ENCODE measurements around the gene TSEN2.
"Not testable (repeated sequence)": the region's sequence is repeated elsewhere in the genome, so short reads cannot be mapped to it uniquely, and the experiment has no call there.

TSEN2 gene

DNA sequence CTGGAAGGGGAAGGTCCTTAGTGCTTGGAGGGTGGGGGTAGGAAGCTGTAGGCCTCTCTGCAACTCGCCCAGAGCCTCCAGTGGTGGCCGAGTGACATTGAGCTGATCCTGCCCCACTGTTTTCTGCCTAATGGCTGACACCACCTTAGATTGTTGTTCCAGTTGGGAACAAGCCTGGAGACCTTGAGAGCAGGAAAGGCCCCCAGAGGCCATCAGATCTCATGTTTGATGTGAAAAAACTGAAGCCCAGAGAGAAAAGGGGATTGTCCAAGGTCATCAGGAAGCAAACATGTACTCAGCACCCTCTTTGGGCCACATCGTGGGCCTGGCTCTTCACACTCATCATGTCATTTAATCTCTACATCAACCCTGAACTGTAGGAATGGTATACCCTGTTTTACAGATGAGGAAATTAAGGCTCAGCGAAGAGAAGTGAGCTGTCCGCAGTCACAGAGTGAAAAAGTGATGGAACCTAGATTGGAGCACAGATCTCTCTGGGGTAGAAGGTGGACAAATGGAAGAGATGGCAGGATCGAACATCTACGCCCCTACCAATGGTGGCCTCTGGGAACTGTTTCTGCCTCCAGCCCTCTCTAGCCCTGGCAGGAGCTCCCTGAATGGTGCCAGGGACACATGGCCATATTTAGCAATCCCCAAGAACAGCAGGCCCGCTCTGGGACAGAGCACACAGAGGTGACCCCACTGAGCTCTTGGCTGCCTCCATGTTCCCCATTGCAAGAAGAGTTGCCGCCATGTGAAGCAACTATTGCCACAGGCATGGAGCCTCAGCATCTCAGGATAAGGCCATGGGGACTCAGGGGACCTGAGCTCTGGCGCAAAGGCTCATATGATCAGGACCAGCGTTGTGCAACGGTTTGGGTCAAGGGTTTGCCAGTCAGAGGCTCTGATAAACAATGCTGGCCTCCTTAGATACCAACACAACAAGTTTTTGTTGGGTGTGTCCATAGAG is 31.6 kb upstream of the TSEN2 start:
- DNase-seq (ENCODE audit: low read depth): no peak

DNA sequence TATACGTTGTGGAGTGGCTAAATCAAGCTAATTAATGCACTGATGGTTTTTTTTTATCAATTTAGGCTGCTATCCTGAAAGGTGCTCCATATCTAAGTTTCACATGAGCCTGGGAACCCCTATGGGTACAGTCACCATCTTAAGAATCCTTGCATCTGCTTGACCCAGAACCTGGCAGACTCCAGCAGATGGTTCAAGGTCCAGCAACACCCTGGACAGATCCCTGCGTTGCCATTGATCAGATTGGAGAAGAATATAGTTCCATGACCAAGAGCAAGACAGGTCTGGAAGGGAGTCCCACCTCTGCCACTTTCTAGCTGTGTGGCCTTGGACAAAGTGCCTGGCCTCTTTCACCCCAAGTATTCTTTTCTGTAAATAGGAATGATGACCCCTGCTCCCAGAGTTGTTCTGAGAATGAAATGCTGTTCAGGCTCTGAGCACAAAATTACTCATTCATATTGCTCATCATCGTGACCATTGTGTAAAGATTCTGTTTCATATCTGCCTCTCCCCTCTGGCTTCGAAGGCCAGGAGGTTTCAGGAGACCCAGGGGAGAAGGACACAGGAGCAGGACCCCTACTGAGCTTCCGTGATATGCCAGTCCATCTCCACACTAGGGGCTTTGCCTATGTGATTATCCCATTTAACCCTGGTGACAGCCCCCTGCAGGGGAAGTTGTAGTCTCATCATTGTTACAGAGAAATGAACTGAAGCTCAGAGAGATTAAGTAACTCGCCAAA is 30.0 kb upstream of the TSEN2 start:
- no peak for DNase-seq (ENCODE audit: low read depth)

DNA sequence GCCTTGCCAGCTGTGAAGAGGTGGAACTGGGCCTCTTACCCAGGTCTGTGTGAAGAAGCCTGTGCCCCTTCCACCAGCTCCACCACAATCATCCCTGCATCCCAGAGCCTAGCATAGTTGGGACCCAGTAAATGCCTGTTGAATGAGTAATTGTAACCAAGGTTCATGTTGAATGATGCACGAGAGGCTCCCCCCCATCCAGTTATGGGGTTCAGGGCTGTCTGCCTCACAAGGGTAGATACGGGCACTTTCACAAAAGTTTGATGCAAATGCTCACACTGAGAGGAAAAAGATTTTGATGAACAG is 29.5 kb upstream of the TSEN2 start:
- no peak for DNase-seq (ENCODE audit: low read depth)

DNA sequence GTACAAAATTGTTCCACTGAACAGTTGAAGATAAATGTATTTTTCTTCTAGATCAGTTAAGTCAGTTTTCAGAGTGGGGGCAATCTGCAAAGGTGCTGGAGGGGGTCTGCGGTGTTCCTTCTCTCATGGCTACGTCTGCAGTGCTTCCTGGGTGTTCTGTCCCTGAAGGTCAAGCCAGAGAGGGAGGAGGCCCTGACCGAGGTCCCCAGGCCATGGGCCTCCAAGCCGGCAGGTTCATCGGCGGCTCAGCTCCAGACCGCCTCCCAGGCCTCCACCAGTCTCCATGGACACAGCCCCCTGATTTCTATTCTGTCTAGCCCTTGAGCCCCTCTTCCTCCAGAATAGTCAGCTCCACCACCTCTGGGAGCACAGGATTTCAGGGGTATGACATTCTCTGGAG is 28.5 kb upstream of the TSEN2 start:
- DNase-seq (ENCODE audit: low read depth): no peak

DNA sequence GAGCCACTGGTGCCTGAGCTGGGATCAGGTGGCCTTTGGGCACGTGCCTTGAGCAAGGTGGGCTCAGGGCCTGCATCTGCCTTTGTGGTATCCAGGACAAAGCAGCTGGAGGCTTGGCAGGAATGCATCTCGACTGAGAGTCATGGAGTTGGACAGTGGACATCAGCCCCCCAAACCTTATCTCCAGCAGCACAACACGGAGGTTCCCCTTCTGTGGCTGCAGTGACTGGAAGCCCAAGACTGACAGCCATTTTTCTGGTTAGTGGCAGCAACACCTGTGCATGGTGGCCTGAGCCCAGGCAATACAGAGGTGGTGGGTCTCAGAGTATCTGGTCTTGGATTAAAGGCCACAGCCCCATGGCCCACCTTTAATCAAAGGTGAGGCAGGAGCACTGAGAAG is 27.8 kb upstream of the TSEN2 start:
- DNase-seq (ENCODE audit: low read depth): no peak

DNA sequence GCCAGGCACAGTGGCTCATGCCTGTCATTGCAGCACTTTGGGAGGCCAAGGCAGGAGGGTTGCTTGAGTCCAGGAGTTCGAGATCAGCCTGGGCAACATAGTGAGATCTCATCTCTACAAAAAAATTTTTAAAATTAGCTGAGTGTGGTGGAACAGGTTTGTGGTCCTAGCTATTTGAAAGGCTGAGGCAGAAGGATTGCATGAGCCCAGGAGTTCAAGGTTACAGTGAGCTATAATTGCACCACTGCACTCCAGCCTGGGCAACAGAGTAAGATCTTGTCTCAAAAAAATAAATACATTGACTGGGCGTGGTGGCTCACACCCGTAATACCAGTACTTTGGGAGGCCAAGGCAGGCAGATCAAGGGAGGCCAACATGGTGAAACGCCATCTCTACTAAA is 26.9 kb upstream of the TSEN2 start:
- not testable (repeated sequence) for DNase-seq (ENCODE audit: low read depth)

DNA sequence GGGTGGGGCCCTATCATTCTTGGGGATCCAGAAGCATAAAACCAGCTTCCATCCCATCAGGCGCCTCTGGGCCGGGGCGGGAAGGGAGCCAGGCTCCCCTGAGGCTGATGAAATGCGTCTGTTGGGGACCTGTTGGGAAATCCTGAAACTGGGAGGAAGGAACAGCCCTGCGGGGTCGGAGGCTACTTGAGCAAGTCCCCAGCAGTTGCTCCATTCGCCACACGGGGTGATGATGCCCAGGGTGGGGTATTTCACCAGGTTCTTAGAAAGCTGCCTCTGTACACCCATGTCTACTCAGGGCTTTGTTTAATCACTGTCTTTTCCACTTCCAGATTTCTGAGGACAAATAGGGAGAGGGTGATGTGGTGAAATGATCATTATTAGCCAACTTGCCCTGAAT is 25.4 kb upstream of the TSEN2 start:
- no peak for DNase-seq (ENCODE audit: low read depth)

DNA sequence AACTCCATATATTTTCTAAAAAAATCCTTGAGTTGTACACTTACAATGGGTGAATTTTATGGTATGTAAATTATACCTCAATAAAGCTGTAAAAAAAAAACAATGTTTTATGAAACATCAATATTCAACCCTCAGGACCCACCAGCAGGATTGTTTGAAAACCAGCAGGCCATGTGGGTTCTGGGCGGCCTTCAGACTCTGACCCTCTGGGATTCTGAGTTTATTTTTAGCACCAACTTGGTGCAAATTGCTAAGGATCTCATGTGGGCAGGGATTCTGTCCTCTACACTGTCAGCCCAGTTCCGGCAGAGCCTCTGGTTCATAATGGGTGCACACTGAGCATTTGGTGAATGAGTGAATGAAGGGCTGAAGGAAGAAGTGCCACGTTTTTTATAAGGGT is 24.2 kb upstream of the TSEN2 start:
- no peak for DNase-seq (ENCODE audit: low read depth)

DNA sequence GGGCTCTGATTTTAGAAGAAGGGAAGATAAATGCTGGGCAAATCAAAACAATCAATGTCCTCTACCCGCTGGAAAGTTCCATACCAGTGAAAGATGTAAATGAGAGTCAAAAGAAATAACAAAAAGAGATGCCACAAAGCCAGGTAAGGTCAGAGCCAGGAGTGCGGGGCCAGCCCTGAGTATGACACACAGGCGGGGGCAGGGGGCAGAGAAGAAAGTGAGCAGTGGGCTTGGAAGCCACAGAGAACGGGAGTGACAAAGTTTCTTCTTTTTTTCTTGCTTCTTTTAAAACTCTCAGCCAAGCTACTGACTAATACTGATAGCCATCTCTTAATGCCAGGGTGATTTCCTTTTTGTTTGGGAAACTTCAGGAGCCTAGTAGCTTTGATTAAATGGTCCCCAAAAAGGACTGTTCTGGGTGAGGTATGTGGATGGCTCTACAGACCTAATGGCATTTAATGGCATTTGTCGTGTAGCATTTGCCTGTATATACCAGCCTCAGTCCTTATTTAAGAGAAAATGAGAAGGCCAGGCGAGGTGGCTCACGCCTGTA is 23.1 kb upstream of the TSEN2 start:
- DNase-seq (ENCODE audit: low read depth): no peak

DNA sequence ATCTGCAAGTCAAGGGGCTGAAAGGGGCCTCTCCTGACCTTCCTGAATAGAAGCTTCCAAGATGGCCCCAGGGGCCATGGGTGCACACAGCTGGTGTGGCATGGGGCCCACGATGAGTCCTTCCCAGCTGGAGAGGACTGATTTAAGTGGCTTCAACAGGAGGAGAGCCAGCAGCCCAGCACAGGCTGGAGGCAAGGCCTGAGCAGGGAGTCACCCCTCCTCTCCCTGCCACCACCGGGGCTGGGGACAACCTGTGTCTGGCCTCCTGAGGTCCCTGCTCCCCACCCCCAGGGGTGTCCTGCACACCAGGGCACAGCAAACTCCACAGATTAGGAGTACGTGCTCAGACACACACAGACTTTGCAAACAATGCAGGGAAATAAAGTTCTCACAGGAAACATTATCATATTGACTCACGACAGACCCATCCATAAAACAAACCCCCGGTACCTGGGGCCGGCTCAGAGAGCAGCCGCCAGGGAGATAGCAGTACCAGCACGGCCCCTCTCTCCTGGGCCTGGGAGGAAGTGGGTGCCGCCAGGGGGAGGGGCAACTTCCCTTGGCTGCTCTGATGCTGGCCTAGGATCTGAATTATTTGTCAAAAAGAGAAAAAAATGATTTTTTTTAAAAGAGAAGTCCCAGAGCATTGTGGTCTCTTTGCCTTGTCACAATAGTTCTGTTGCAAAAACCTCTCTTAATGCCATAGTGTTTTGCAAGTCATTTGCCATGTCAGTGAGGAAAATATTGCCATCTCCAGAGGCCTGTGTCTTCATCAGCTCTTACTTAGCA is 21.9 kb upstream of the TSEN2 start:
- DNase-seq (ENCODE audit: low read depth): no peak

DNA sequence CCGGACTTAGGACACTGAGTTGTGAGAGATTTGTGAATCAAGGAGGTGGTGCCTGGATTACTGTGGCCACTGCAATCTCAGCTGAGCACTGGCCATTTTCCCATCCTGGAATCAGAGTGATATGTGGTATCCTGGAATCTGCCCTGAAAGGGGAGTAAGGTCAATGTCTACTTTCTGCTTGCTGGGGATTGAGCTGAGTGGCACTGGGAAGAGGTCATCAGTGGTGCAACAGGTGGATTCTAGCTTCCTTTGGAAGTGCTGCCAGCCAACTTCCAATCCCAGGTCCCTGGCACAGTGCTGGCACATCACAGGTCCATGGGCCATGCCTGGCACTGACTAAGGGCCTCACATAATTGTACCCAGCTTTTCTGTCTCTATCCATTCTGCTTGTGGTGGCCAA is 20.6 kb upstream of the TSEN2 start:
- no peak for DNase-seq (ENCODE audit: low read depth)

DNA sequence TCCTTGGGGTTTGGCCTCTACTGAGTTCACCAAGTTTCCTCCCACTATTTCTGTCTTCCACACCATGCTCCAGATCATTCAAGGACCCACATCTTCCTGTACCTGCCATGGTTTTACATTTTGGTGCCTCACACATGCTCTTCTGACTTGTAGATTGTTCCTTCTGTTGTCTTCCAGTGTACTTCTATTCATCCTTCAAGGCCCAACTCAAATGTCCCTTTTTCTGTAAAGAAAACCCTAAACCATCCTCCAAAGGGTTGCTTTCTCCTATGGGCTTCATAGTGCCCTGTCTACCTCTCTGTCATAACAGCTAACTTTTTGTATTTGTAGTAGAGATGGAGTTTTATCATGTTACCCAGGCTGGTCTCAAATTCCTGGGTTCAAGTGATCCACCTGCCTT is 20.1 kb upstream of the TSEN2 start:
- DNase-seq (ENCODE audit: low read depth): no peak

DNA sequence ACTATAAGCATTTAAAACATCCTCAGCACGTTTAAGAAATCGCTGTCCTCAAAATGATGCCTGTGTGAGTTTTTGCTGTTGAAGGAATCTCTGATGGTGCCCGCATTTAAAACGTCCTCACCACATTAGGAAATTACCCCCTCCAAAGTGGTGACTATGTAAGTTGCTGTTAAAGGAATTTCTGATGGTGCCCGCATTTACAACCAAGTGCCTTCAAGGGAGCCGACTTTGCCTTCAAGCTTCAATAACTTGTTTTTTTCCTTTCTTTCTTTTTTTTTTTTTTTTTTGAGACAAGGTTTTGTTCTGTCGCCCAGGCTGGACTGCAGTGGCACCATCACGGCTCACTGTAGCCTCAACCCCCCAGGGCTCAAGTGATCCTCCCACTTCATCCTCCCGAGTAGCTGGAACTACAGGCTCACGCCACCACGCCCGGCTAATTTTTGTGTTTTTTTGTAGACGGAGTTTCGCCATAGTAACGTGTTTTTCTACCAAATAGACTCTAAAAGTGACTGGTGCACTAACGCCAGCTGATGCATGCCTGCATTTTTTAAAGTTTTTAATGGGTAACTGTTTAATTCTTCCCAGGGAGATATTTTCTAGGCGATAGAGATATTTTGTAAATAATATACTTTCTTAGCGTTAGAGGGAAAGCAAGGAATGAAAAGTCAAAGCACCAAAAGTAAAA is 19.0 kb upstream of the TSEN2 start:
- no peak for DNase-seq (ENCODE audit: low read depth)

DNA sequence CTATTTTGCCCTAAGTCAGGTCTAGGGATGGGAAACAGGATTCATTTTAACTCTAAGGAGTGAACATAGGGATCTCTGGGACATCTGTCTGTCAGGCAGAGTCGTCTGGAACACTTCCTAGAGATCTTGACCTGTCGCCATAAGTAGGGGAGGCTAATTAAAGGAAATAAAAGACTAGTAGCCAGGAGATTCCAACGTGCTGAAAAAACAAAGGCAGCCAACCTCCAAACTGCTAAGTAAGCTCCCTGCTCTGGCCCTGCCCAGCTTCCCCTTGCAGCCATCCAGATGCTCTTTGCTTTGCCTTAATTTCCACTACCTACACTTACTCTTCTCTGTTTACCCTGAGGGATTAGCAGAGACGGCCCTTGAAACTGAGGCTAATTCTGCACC is 18.4 kb upstream of the TSEN2 start:
- no peak for DNase-seq (ENCODE audit: low read depth)

DNA sequence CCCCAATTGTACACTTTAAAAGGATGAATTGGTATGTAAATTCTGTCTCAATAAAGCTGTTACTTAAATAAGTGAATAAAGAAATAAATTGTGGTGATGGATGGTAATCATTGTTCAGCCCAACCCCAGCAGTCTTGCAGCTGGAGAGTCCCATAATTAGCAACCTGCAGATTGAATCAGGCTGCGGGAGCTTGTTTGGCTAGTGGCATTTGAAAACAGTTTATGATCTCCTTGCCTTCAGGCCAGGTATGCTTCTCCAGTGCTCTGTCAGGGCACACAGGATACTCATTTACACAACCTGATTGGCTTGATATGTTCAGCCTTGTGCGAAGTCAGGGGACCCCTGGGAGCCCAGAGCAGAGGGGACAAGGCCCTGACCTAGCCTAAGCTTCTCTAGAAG is 16.5 kb upstream of the TSEN2 start:
- no peak for DNase-seq (ENCODE audit: low read depth)

DNA sequence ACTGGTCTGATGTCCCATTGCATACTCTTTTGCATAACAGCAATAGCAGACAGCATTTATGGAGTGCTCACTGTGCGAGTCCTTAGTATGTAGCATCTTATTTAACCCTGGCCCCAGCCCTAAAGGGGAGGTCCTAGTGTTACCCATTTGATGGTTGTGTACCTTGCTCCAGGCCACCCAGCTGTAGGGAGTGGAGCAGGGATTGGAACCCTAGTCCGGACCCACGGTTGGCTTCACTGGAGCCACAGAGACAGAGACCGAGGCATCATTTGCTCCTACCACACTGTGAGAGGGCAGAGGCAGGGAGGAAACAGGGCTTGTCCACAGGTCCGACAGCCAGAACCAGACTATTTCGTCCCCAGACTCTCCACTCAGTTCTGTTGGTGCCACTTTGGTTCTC is 16.0 kb upstream of the TSEN2 start:
- DNase-seq (ENCODE audit: low read depth): no peak

DNA sequence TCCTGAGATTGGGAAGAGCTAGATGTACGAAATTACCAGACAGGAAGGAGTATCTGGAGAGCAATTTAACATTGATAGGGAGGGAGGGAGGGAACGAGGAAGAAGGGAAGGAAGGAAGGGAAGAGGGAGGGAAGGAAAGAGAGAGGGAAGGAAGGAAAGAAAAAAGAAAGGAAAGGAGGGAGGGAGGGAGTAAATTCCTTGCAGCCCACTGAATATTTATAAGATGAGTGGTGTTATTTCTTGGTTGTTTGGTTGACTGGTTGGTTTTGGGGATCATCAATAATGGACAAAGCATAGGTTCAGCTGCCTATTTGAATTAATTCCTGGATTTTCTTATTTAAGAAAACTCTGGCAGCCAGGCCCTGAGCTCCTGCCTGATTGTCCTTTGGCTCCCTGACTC is 15.5 kb upstream of the TSEN2 start:
- DNase-seq (ENCODE audit: low read depth): no peak

DNA sequence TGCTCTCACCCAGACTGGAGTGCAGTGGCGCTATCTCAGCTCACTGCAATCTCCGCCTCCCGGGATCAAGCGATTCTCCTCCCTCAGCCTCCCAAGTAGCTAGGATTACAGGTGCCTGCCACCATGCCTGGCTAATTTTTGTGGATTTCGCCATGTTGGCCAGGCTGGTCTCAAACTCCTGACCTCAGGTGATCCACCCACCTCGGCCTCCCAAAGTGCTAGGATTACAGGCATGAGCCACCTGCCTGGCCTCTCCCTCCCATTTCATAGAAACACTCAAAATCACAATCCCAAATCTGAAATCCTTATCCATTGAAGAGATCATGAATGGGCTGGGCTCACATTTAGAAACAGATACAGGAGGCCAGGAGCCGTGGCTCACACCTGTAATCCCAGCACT is 15.1 kb upstream of the TSEN2 start:
- DNase-seq (ENCODE audit: low read depth): not testable (repeated sequence)

DNA sequence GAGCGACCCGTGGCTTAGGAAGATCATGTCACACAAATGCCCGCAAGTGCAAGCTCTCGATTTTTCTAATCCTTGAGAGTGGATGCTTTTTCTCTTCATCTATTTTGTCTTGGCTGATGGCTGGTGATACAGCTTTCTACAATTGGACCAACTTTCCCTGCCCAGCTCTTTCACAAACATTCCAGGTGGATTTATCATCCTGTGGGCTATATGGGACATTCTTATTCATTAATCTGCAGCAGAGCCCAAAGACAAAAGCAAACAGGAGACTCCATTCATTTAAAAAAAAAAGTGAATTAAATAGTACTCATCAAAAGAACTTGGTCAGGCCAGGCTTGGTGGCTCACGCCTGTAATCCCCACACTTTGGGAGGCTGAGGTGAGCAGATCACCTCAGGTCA is 14.2 kb upstream of the TSEN2 start:
- no peak for DNase-seq (ENCODE audit: low read depth)

DNA sequence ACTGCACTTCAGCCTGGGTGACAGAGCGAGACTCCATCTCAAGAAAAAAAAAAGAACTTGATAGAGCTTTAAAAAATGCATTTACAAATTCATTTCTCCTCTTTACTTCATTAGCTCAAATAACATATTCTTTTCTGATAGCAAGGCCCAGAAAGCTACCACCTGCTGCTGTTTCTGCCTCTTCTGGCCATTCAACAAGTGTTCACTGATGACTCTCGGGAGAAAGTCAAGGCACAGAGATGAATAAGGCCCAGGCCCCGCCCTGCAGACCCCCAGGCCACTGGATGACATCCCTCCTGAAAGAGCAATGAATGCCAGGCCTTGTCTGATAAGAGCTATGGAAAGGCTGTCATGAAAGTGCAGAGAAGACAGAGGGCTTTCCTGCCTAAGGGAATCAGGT is 13.6 kb upstream of the TSEN2 start:
- DNase-seq (ENCODE audit: low read depth): no peak

DNA sequence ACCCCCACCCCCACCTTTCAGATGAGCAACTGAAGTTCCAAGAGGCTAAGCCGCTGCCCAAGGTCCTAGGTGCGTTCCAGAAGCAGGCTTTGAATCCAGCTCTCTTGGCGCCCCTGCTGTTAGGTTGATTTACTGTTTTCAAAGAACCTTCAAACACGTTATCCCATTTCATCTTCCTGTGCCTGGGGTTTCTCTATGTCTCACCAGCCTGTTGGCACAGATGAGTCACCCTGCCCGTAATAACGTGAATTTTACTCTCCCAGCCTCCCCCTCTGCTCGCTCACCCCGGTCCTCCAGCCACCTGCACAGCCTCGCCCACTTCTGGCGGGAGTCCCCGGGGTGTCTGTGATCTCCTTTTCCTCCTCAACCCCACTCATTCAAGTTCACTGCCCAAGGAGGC is 13.0 kb upstream of the TSEN2 start:
- DNase-seq (ENCODE audit: low read depth): no peak

DNA sequence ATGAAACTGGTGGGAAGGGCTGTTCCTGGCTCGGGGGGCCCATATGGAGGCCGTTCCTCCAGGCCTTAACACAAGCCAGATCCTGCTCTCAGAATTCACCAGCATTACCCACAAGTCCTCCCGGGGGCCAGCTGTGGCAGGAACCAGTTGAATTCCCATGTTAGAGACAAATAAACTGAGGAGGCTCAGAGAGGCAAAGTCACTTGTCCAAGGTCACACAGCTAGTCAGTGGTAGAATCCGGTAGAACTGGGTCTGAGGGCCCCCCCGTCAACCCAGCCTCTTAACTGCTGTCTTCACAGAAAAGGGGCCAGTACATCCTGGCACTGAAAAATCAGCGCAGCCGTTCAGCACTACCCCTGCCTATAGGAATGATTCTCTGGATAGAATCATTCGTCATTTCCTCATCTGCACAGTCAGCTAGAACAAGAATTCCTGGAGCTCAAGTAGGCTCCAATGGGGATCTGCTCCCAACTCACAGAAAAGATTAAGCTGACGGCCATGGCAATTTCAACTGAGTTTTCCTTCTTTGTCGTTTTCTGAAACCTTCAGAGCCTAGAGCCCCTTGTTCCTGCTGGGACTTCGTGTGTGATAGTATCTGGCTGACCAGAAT is 12.2 kb upstream of the TSEN2 start:
- DNase-seq (ENCODE audit: low read depth): no peak
